GM12892 (cell line): ENCODE data around the gene CDH4.

Experiments used
- POLR2A ChIP-seq: IDR thresholded peaks from 2 replicates; pipeline ENCODE4 v1.6.1; 2011; ENCODE audit warnings: low read depth, low read length, control low read depth
- POLR2AphosphoS5 ChIP-seq: IDR thresholded peaks from 2 replicates; pipeline ENCODE4 v1.6.1; 2011; ENCODE audit warnings: low read depth, low read length, control low read depth
- TAF1 ChIP-seq: IDR thresholded peaks from 2 replicates; pipeline ENCODE4 v1.6.1; 2011; ENCODE audit warnings: low read depth, mild to moderate bottlenecking, control low read depth, low read length, borderline replicate concordance

DNA sequence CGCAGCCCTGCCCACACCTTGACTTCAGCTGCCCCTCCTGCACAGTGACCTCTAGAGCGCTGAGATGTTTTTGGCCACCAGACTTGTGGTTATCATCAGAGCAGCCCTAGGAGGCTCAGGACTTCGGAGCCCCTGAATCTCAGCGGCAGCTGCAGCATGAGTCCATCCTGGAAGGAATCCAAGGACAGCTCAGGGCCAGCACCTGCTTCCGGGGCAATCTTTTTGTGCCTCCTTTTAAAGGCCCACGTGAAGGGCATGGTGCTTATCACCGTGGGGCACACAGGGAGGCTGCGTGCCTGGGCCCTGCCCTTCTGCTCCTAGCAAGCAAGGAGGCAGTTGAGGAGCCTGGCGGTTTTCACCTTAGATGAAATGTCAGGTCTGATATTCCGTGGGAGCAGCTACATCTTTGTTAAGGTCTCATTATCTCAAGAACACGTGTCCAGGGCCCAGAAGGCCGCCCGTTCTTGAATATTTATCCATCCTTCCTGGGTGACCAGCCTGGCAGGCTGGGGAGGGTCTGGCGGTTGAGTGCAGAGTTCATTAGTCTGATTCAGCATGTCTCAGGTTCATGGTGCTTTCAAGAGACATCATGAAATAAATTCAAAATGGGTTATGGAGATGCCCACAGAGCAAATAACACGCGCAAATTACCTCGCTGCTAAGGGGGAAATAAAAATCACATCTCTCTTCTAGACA is 421.2 kb downstream of the CDH4 start:
- no peak for TF ChIP-seq POLR2AphosphoS5
- TF ChIP-seq TAF1: no peak
- TF ChIP-seq POLR2A: no peak
